DMS114 treated with DMSO at 0.1 percent for 48 hours (cell line): ENCODE results near the gene NOX3.

Experiments used
- DNase-seq: peaks from one replicate; lab custom pipeline; 2025; ENCODE audit not compliant: unreplicated experiment; lab: John Stamatoyannopoulos, UW

NOX3 gene

DNA sequence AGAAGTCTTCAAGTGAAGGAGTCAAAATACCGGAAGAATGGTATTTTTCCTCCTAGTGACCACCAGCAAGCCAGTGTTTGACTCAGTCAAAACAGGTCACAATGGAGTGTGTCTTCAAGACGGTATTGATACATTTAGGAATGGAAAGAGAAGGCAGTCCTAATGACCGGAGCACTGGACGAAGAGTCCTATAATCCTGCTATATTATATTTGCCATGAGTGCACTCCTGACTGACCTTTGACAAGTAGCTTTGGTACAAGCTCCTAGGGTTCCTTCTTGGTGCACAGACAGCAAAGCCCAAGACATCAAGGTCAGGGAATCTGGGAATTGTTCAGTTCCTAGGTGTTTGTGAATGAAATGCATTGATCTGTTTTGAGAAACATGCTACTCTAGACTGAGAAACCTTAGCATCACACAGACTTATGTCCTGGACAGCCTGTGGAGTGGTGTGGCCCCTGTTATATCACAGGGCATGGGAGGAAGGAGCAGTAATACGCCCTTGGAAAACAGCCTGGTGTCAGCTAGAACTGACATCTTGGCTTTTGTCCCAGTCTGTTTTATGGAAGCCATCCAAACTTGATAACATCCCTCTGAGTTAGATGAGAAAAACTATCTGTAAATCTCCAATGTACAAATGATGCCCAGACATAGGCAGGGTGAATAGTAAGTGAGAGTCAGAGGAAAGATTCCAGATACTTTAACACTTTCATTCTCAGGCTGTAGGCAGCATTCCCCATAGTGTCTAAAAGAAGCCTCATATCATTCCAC lies 18.5 kb downstream of the NOX3 start:
- no peak for DNase-seq

DNA sequence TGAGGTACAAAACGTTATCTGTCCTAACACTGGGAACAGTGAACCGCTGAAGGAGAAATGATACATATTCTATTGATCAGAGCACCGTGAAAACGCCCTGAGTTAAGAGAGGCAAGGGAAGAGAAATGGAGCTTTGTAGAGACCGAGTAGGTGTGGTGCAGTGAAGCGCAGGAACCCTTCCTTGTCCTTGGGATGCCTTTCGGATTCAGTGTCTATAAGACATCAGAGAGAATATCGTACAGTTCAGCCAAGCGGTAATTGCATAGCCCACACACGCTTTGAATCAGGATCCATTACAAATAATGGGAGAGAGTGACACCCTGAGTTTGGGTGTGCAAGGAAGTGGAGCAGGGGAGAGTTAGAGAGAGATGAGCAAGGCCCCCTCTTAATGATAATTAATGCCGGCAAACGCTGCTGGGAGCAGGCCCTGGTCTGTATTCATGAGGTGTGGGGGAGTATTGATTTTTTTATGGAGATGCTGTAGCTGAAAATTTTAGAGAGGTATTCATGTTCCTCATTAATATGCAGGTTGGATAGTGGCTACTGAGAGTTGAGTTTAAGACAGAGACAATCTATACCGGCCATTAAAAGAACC lies 20.7 kb downstream of the NOX3 start:
- DNase-seq = no peak

DNA sequence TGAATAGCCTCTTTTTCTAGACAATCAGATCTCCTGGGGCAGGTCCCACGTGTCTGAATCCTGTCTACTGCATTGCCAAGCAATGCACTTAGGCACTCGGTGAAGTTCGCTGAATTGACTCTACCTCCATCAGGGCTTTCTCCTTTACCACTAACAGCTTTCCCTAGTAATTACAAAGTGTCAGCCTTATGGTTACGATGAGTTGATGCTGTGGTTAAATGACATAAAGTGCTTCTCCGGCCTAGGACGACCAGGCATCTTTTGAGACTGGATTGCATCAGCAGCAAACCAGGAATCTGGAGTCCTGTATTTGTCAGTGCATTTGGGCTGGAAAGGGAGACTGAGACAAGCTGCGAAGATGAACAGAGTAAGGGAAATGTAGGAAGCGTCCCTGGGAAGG lies 21.5 kb downstream of the NOX3 start:
- DNase-seq = no peak

DNA sequence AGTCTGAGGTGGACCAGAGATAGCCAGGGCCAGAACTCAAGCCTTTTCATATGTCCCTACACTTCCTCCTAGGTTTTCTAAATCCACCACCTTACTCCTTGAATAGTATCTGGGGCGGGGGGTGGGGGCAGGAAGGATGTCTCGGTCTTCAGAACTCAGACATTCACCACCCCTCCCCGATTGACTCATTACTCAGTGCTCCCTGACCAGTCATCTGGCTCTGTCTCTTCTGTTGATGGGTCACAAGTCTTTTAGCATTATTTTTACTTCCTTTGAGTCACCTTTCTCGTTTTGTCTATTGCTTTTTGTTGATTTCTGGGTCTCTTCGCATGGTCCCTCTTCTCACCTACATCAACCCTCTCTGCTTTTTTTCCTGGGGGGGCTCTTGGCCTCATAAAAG lies 23.3 kb downstream of the NOX3 start:
- DNase-seq = no peak

DNA sequence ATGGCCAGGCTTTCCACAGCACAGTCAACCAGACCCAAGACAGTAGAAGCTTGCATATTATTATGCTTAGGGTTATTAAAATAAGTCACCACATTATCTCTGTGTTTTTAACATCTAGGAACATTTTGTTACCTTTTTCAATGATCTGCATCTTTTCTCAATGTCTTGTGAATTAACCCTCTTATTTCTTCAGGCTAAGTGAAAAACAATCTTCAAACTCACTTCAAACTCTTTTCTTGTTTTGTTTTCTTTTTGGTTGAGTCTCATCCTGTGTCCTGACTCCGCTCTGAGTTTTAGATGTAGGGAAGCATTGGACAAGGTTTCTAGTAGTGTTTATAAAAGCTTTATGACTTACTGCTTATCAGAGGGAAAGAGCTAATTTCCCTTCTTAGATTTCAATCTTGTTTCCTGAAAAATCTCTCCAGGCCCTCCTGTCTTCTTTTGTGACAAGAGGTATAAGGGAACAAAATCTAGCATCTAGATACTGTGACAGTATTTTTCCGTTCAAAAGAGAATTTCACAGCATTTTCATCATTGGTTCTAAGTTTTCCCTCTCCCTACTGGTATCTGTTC lies 26.2 kb downstream of the NOX3 start:
- no peak for DNase-seq

DNA sequence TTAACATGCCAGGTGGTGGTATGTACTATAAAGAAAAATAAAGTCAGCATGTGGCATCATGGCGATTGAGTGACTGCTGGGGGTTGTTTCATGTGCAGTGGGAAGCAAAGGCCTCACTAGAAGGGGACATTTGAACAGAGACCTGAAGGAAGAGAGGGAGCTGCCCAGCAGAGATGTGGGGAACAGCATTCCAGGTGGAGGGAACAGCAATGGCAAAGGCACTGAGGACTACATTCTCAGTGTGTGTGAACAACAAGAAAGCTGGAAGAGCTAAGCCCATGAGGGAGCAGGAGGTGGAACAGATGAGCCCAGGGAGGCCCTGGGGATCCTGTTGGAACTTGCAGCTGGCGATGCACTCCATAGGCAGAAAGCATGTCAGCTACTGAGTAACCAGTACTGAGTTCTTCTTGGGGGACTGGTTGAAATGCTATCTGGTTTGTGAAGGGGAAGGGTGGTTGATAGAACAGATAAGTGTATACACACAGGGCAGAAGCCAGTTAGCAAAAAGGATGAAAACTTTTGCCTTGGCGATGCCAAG lies 29.2 kb downstream of the NOX3 start:
- DNase-seq = no peak

DNA sequence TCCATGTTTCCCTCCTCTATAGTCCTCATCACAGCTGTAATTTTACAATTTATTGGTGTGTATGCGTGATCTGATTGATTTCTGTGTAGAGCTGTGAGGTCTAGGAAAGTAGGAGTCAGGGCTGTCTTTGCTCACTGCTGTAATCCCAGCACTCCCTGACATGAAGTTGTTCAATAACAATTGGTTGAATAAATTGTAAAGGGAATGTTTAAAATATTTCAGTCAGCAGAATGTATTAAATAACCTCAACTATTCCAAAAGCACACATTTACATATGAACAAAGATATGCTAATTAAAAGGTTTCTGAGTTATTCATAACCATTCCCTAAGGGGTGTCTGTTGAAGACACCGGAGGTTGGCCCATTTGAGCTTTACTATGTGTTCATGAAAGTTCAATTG lies 31.5 kb downstream of the NOX3 start:
- no peak for DNase-seq

DNA sequence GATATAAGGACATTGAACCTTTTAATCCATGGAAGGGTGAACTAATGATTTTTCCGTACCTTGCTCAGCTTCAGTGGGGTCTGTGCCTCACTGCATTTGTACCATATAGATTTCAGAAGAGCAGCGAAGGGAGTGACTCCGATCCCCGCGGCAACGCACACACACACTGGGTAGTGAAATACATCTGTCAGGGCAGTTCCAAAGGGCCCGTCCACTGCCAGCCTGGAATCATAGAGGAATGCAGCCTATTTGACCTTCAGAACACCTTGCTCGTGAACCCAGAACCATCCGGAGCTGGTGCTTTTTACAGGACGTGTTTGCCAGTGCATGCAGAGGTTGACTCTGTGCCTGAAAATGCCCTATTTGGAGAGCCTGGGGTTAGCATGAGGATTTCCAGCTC lies 33.0 kb downstream of the NOX3 start:
- no peak for DNase-seq

DNA sequence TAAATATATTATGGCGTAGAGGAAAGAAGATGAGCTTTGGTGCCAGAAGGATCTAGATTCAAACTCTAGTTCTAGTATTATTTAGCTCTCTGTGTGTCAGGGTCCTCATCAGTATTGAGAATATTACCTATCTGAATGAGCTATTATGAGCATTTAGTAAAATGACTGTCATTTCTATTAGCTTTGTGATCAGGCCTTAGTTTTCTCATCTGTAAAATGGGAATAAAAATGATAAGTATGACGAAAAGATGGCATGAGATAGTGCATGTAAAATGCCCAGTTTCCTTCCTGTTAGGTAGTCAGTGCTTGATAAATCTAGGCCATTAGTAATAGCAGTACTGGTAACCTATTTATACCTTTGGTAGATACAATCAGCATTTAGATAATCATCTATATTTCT lies 35.1 kb downstream of the NOX3 start:
- DNase-seq = no peak

DNA sequence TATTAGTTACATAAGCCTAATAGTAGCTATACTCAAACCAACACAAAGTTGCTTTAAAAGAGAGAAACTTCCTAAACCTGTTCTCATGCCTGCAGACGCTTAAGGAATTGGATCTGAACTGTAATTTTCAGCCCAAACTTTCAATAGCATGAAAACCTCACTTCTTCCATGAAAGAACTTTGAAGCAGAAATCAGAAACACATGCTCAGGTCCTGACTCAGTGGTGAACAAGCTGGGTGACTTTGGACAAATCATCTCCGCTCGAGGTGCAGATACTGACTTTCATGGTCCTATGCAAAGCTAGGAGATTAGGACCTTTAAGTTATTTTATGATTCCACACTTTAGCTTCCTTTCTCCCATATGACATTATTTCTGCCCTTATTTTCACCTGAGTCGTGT lies 36.5 kb downstream of the NOX3 start:
- DNase-seq = no peak

DNA sequence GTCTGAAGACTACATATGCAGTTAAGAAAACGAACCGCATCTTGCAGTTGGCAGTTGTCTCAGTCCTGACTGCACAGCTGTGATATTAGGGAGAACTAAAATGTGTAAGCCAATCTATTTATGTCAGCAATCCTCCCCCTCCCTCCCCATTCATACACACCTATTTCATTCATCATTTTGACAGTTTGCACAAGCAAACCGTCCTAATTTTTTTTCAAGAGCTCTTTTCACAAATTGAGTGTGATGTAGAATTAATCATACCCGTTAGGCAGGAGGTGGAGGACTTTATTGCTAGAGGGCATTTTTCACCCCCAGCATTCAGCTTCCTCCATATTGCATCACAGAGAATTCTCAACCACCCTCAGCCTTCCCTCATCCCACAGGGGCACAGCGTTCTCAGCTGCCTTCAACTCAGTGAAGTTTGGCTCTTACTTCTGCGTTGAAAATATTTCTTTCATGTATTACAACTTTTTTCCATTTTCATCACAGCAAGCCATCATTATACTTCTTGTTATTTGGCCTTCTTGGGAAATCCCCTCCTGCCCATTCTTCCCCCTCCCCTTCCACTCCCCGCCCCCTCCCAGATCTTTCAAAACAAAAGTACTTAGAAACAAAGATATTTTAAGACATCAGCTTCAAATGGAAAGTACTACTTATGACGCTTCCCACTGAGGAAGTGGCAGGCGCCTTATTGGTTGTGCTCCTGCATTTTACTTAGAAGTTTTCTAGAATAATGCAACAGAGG lies 37.5 kb downstream of the NOX3 start:
- DNase-seq = no peak

DNA sequence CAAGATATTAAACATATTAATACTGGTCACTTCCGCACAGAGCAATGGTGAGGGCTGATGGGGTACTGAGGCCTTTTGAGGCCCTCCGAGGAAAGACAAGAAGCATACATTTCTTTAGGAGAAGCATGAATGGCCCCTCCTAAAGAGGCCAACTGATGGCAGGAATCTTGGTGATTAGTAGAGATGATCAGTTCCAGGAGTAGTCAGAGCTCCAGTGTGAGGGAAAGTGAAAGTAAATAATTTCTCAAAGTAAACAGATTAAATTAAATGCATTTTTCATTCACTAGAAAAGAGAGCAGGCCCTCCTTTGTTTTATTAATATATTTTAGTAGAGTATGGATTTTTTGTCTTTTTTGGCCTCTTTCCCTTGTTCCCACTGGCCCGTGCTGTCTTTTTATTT lies 38.2 kb downstream of the NOX3 start:
- no peak for DNase-seq

DNA sequence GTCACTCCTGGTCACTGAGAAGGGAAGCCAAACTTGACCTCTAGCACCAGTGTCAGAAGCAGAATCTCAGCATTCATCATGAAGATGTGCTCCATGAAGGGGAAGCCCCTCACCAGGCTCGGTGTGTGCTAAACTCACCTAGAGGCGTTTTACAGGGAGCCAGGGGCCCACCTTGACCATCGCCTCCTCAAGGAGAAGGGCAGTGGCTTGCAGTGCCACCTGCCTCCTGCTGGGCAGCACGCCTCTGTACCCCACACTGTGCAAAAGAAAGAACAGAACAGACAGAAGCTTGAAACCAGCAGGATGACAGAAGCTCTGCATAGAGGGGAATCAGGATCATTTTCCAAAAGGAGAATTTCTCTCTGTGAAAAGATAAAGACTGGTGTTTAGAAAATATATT lies 39.7 kb downstream of the NOX3 start:
- DNase-seq = no peak

DNA sequence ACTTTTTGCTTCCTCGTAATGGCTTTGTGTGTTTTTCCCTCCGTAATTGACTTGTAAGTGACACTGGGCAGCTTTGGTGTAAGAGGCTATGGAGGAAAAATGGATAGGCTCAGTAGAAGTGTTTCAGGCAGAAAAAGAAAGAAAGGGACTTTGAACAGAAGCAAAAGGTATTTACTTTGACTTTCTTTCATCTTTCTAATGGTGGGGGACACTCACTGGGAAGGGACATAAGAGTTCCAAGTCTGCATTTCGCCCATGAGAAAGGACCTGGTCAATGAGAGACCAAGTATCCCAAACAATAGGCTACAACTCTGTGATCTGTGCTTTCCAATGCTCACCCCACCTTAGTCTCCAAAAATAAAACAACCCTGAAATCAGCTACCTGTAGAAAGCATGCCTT lies 41.6 kb downstream of the NOX3 start:
- DNase-seq = no peak

DNA sequence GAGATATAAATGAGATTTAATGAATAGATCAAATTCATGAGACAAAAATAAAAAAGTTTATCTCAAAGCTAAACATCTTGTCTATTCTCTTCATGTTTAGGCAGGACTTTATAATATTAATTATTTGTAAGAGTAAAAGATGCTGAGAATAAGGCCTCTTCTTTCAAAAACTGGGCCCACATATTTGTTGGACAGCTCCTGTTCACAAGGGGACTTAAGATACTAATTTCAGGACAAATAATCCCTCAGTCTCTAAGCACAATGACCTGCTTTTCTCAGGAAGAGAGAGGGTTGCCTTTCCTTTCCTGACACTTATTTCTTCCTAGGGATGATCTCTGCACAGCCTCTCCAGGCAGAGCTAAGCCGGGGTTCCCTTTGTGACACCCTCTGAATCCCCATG lies 43.3 kb downstream of the NOX3 start:
- no peak for DNase-seq

DNA sequence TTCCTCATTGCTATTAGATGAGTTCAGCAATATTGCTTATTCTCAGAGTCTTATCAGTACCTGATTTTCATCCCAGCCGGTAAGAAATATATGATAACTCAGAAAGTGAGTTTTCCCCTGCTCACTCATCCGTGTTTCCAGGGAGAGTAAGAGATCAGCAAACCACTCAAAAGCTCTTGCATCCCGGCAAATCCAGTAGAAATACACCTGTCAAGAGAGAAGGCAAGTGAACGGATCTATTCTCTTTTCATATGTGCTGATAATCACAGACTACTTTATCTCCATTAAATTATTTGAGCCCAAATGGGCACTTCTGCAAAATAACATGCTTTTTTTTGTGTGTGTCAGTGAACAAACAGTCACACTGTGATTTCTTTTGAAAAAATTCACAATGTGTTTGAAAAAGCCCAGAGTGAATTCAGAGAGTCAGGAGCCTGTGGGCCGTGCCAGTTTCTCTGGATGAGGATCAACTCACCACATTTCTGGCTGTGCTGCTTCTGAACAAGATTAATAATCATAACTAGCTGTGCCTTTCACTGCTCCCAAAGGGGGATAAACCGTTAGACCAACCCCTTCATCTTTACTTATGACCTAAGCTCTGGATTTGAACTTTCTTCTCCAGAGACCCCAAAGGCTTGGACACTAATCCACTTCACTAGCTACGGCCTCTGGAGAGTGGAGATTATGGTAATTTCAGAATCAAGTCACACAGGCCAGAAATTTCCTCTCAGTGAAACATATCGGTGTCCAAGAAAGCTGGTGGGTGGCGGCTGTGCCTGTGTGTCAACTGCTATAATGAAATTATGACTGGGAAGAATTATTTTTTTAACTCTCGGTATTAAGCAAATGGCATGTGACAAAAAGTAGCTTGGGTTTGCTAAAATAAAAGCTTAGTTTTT lies 44.2 kb downstream of the NOX3 start:
- no peak for DNase-seq

DNA sequence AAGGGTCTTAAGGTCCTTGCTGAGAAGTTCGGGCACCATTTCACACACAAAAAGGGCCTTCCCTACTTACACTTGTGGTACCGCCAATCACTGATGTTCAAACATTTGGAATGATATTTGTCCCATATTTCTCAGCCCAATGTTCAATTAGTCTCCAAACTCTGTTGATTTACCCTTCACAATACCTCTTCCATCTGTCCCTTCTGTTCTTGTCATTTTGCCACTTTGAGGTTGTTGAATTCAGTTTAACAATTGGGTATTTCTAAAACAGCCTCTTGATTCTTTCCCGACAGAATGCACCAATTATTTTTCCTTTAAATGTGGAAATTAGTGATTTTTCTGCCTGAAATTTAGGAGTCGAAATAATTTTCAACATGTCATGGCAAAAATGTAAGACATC lies 46.2 kb downstream of the NOX3 start:
- no peak for DNase-seq

DNA sequence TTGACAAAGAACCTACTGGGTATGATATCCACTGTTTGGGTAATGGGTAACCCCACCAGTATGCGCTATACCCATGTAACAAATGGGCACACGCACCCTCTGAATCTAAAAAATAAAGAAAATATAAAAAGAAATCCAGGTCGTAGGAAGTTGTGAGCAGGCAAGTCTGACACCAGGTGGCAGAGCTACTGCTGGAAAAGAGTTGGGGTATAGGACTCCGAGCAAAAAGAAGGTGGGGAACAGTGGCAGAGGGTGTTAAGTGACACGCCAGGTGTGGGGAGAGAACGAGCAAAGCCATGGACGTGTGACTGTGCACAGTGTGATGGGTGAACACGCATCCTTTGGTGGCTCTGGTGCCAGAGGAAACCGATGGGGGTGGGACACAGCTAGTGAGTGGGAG lies 46.7 kb downstream of the NOX3 start:
- no peak for DNase-seq

DNA sequence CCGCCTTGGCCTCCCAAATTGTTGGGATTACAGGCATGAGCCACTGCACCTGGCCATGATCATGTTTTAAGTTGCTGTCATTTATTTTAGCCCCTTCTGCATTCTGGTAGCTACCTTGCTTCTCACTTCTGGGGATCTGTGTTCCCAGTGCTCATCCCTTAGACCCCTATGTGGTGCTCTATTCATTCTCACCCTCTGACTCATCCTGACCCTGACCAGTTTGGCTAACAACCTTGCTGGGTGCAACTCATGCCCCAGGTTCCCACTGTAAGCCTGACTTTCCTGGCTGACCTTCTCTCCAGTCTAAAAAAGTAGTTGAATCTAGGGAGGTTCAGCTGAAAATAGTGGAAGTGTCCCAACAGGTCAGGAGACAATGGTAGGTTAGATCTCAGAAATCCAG lies 47.4 kb downstream of the NOX3 start:
- DNase-seq = no peak

DNA sequence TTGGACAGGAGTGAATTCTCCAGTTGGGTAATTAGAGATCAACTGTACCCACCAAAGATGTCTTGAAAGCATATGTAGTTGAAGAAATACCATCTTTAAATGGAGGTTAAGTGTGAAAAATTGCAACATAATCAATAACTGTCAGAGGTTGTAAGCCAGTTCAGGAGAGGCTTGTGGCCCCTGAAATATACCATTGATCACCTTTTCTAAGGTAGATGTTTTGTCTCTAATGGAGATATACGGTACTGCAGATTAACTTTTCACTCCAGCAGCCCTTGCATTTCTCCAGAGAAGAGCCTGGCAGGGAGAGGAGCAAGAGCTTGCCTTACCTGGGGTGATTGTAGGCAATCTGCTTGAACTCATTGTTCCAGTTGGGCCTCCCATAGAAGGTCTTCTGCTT lies 48.8 kb downstream of the NOX3 start:
- no peak for DNase-seq

DNA sequence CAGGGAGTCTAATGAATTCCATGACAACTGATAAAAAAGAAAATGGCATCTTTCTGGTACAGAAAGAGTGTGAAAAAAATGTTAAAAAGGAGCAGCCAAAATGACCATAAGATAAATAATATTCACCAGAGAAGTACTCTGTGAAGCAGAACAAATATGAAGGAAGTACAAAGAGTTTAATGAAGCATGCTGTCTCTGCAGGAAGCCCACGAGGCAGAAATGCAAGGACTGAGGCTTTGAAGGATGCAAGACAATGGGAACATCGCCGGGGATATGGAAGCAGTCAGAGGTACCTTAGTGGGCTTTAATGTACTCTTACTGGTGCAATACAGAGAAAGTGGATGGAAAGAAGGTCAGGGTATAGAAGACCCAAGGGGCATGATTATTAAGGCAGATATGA lies 50.7 kb downstream of the NOX3 start:
- no peak for DNase-seq
